ENCODE results near the gene FAM98C.

GRCh38 chr19:38417146-38417543 is 14.3 kb downstream of the FAM98C start:
- TF ChIP-seq EZH2phosphoT487 (IDR thresholded peaks at IDR 0.05; ENCODE audit: insufficient read depth, low read depth) (no peak), EZH2 (IDR thresholded peaks at IDR 0.05; ENCODE audit: insufficient read depth, poor library complexity, severe bottlenecking) (no peak)

Data from GM23248 (cell line).